Vagina (tissue), 2 donors: Measurements from ENCODE around the gene USP14. TPM values are rescaled to one million over a fixed set of nuclear protein-coding genes. Genes with fewer than 3 reads are reported as not detected.
"Not testable (repeated sequence)": the region's sequence is repeated elsewhere in the genome, so short reads cannot be mapped to it uniquely, and the experiment has no call there.

Source experiments
- DNase-seq, 2 donors: peaks; one replicate each; pipeline ENCODE4 v3.0.0-alpha.2; 2017; ENCODE audit errors: extremely low spot score in 2 of 2
- H3K27ac ChIP-seq: fragments of 200-600 bp; sonication (generic); one replicate; pipeline ENCODE4 v1.5.1; 2019
- H3K27me3 ChIP-seq: fragments of 200-600 bp; sonication (generic); one replicate; pipeline ENCODE4 v1.5.1; 2019
- H3K36me3 ChIP-seq, 2 donors: fragments of 200-600 bp; sonication (generic); one replicate each; pipeline ENCODE4 v1.5.1; 2017 to 2019
- H3K4me1 ChIP-seq: fragments of 200-600 bp; sonication (generic); one replicate; pipeline ENCODE4 v1.5.1; 2019
- H3K4me3 ChIP-seq, 2 donors: fragments of 200-600 bp; sonication (generic); 1 replicate in 1 of 2; 2 replicates in 1 of 2; pipeline ENCODE4 v1.5.1; 2016 to 2019
- H3K9me3 ChIP-seq: fragments of 200-600 bp; sonication (generic); one replicate; pipeline ENCODE4 v1.5.1; 2019
- CTCF ChIP-seq, 3 experiments: fragments of 450-650 bp in 2 of 3; fragments of 200-600 bp in 1 of 3; sonication (generic) in 1 of 3; IDR thresholded peaks; one replicate each; pipeline ENCODE4 v1.5.1; 2017 to 2019; ENCODE audit warnings: antibody characterized with exemption in 3 of 3, mild to moderate bottlenecking in 2 of 3, moderate library complexity in 2 of 3
- POLR2A ChIP-seq, 2 donors: fragments of 450-650 bp; IDR thresholded peaks; one replicate each; pipeline ENCODE4 v1.6.1; 2017; ENCODE audit warnings: antibody characterized with exemption in 2 of 2, mild to moderate bottlenecking in 2 of 2, moderate library complexity in 2 of 2
- POLR2AphosphoS5 ChIP-seq, 2 donors: sonication (generic); formaldehyde crosslinking; IDR thresholded peaks; one replicate each; pipeline ENCODE4 v1.9.0; 2017; ENCODE audit warnings: antibody characterized with exemption in 2 of 2, mild to moderate bottlenecking in 2 of 2, low read depth in 1 of 2; ENCODE audit not compliant: insufficient read depth in 1 of 2
- intact Hi-C: fragments of 100-400 bp; cut with DNase I; formaldehyde crosslinking; loops from one replicate; pipeline ENCODE4 v1.15.1; 2023
- total RNA-seq: library from RNA; depleted of rRNA; stranded (reverse); fragments of >200 nt; gene quantifications from one replicate; pipeline ENCODE4 v1.2.3, GENCODE V29; 2016

Gene USP14
- total RNA-seq = 26.3 TPM

- intact Hi-C loops = no loop called here
- peak in 1 of 2 donors; percentile 96 for DNase-seq
- H3K27me3 ChIP-seq = no peaks in the 10 kb centered on the region
These were observed at the start of gene USP14 for GRCh38 chr18:158128-159036. Gene USP14 (plus strand): TSS chr18:158557. CDS start chr18:158699, 142 bp downstream.

GRCh38 chr18:108665-109063 is 49.7 kb upstream of the USP14 start:
- H3K27me3 ChIP-seq, H3K4me3 ChIP-seq, H3K36me3 ChIP-seq, H3K9me3 ChIP-seq, H3K27ac ChIP-seq, intact Hi-C loops, H3K4me1 ChIP-seq, DNase-seq: not testable (repeated sequence)

More at GRCh38 chr18:158128-159036, at the start of gene USP14:
- Histone ChIP-seq H3K4me3 (peak within 1 kb of the TSS; percentile 76 to 82), H3K27ac (peak within 1 kb of the TSS; percentile 81), H3K4me1 (peaks cover 25% of the 10 kb centered on the region), H3K36me3 (no peaks in the 10 kb centered on the region), H3K9me3 (no peaks in the 10 kb centered on the region)
- TF ChIP-seq POLR2A (IDR thresholded peaks at IDR 0.05) (peak in 1 of 2 donors; percentile 37), POLR2AphosphoS5 (IDR thresholded peaks at IDR 0.05; ENCODE audit: insufficient read depth in 1 of 2, low read depth in 1 of 2) (peak; percentile 28 to 50), CTCF (IDR thresholded peaks at IDR 0.05) (no peak)

- H3K4me3 ChIP-seq, DNase-seq, H3K27me3 ChIP-seq, H3K27ac ChIP-seq, H3K9me3 ChIP-seq, intact Hi-C loops, H3K36me3 ChIP-seq, H3K4me1 ChIP-seq: not testable (repeated sequence)
These were observed 49.0 kb upstream of the USP14 start for GRCh38 chr18:109130-109921.

GRCh38 chr18:109922-110261 is 48.5 kb upstream of the USP14 start:
- DNase-seq, H3K9me3 ChIP-seq, H3K27me3 ChIP-seq, H3K27ac ChIP-seq, intact Hi-C loops, H3K36me3 ChIP-seq, H3K4me1 ChIP-seq, H3K4me3 ChIP-seq: not testable (repeated sequence)

- DNase-seq, H3K4me1 ChIP-seq, intact Hi-C loops, H3K9me3 ChIP-seq, H3K27me3 ChIP-seq, H3K27ac ChIP-seq, H3K36me3 ChIP-seq, H3K4me3 ChIP-seq: not testable (repeated sequence)
These were observed 47.8 kb upstream of the USP14 start for GRCh38 chr18:110351-111201.

- H3K36me3 ChIP-seq = no peaks in the 10 kb centered on the region
- intact Hi-C loops = no loop called here
- DNase-seq = no peak
- no peaks in the 10 kb centered on the region for H3K4me1 ChIP-seq
- TF ChIP-seq POLR2A (IDR thresholded peaks at IDR 0.05) = no peak
- TF ChIP-seq POLR2AphosphoS5 (IDR thresholded peaks at IDR 0.05; ENCODE audit: insufficient read depth in 1 of 2, low read depth in 1 of 2) = no peak
- no peak for TF ChIP-seq CTCF (IDR thresholded peaks at IDR 0.05)
- peak overlapping the region; percentile 56 for H3K27ac ChIP-seq
- no peaks in the 10 kb centered on the region for H3K9me3 ChIP-seq
- no peaks in the 10 kb centered on the region for H3K27me3 ChIP-seq
- H3K4me3 ChIP-seq = peak overlapping the region; percentile 32 to 48
These were observed 46.9 kb upstream of the USP14 start for GRCh38 chr18:111306-112014.

GRCh38 chr18:112015-112733 is 46.2 kb upstream of the USP14 start:
- DNase-seq, intact Hi-C loops, H3K9me3 ChIP-seq, H3K27me3 ChIP-seq, H3K36me3 ChIP-seq, H3K4me1 ChIP-seq: not testable (repeated sequence)
- Histone ChIP-seq H3K4me3 (peak overlapping the region; percentile 32 to 48), H3K27ac (peak overlapping the region; percentile 56)

- H3K36me3 ChIP-seq, H3K4me1 ChIP-seq, intact Hi-C loops, H3K4me3 ChIP-seq, H3K27ac ChIP-seq, H3K9me3 ChIP-seq, H3K27me3 ChIP-seq, DNase-seq: not testable (repeated sequence)
These were observed 37.7 kb upstream of the USP14 start for GRCh38 chr18:120539-121260.
